Colonic mucosa (tissue), 4 donors: ENCODE measurements around the gene ADAMTS16. TPM values are rescaled to one million over a fixed set of nuclear protein-coding genes. Genes with fewer than 3 reads are reported as not detected.

Experiments used
- DNase-seq: peaks from one replicate; pipeline ENCODE4 v3.0.0-alpha.2; 2020
- H3K27ac ChIP-seq: fragments of 200-600 bp; one replicate; pipeline ENCODE4 v1.8.0; 2021
- H3K27me3 ChIP-seq: fragments of 200-600 bp; one replicate; pipeline ENCODE4 v1.8.0; 2021
- H3K36me3 ChIP-seq: fragments of 200-600 bp; one replicate; pipeline ENCODE4 v1.8.0; 2021
- H3K4me1 ChIP-seq: fragments of 200-600 bp; one replicate; pipeline ENCODE4 v1.8.0; 2021; ENCODE audit warnings: mild to moderate bottlenecking
- H3K4me3 ChIP-seq: fragments of 200-600 bp; one replicate; pipeline ENCODE4 v1.8.0; 2021
- H3K9ac ChIP-seq, 2 donors: one replicate each; pipeline ENCODE4 v1.7.0; 2013; ENCODE audit warnings: control low read depth in 2 of 2, low read depth in 2 of 2, low read length in 2 of 2
- H3K9me3 ChIP-seq: fragments of 200-600 bp; one replicate; pipeline ENCODE4 v1.8.0; 2021
- intact Hi-C: fragments of 100-400 bp; cut with DNase I; formaldehyde crosslinking; loops from one replicate; pipeline ENCODE4 v1.14.1; 2022
- total RNA-seq, 2 donors: library from RNA; stranded (reverse); fragmentation: NEBNext Ultra II Directional in 1 of 2; extraction: Animal tissue kit (Norgen Biotek cat#: 25700) in 1 of 2; gene quantifications; one replicate each; pipeline ENCODE4 v1.2.1, GENCODE V29; 2021
- TF ChIP-seq, protein P1 (sequence below): fragments of 200-600 bp; IDR thresholded peaks from one replicate; pipeline ENCODE4 v1.8.0; 2022; ENCODE audit warnings: antibody characterized with exemption, mild to moderate bottlenecking
- donor health status: healthy.
- donor health status: DM: no; HTN: no; CAD: no.
- donor health status: DM: no; HTN: no; CAD: no.

The ADAMTS16 gene
- total RNA-seq, 2 donors from 2014 or later: 0.16 TPM; not detected in 1

DNA sequence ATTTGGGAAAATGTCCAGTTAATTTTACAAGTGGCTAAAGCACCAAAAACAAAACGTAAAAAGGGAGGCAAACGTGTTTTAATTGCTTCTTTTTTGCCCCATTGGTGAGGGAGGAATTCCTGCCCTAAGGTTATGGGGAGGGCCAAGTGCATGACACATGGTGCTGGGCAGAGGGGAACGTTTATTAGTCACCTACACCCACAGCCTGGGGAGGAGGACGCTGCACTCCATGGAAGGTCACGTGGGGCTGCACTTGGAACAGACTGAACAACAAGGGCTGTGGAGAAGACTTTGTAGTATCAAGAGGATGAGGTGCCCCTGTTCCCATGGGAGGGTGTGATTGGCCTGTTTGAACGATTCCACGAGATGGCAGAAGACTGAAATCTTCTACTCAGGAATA lies 13.7 kb upstream of the ADAMTS16 start:
- H3K4me3 ChIP-seq: no peak overlapping the region
- no peaks in the 10 kb centered on the region for H3K4me1 ChIP-seq
- no peak overlapping the region for H3K9ac ChIP-seq
- H3K9me3 ChIP-seq: no peaks in the 10 kb centered on the region
- TF ChIP-seq, protein P1, sequence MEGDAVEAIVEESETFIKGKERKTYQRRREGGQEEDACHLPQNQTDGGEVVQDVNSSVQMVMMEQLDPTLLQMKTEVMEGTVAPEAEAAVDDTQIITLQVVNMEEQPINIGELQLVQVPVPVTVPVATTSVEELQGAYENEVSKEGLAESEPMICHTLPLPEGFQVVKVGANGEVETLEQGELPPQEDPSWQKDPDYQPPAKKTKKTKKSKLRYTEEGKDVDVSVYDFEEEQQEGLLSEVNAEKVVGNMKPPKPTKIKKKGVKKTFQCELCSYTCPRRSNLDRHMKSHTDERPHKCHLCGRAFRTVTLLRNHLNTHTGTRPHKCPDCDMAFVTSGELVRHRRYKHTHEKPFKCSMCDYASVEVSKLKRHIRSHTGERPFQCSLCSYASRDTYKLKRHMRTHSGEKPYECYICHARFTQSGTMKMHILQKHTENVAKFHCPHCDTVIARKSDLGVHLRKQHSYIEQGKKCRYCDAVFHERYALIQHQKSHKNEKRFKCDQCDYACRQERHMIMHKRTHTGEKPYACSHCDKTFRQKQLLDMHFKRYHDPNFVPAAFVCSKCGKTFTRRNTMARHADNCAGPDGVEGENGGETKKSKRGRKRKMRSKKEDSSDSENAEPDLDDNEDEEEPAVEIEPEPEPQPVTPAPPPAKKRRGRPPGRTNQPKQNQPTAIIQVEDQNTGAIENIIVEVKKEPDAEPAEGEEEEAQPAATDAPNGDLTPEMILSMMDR: no peak
- intact Hi-C loops: no loop called here
- DNase-seq: no peak
- no peaks in the 10 kb centered on the region for H3K27me3 ChIP-seq
- no peak overlapping the region for H3K27ac ChIP-seq
- no peaks in the 10 kb centered on the region for H3K36me3 ChIP-seq

DNA sequence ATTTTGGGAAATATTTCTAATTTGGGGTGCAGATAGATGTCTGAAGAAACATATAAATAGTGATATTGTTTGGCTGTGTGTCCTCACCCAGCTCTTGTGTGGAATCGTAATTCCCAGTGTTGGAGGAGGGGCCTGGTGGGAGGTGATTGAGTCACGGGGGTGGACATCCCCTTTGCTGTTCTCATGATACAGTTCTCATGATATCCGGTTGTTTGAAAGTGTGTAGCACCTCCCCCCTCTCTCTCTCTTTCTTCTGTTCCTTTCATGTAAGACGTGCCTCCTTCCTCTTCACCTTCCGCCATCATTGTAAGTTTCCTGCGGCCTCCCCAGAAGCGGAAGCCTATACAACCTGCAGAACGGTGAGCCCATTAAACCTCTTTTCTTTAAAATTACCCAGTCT lies 11.4 kb upstream of the ADAMTS16 start:
- Histone ChIP-seq H3K9ac (no peak overlapping the region), H3K27me3 (no peaks in the 10 kb centered on the region), H3K4me1 (no peaks in the 10 kb centered on the region), H3K27ac (no peak overlapping the region), H3K9me3 (no peaks in the 10 kb centered on the region), H3K4me3 (no peak overlapping the region), H3K36me3 (no peaks in the 10 kb centered on the region)
- intact Hi-C loops: no loop called here
- TF ChIP-seq, protein P1: no peak
- DNase-seq: no peak

DNA sequence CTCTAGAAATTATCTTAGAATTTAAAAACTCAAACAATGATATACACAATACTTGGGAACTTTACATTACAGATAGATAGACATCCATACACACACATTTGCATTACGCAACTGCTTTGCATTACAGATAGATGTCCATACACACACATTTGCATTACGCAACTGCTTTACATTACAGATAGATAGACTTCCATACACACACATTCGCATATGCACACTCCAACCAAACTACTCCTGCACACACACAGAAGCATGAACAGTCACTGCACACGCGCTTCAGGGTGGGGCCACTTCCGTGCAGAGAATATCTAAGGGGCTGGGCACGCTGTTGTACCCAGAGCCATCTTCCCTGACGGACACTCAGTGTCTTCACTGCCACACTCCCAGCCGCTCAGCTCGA lies 7.9 kb upstream of the ADAMTS16 start:
- Histone ChIP-seq H3K27me3 (no peaks in the 10 kb centered on the region), H3K27ac (no peak overlapping the region), H3K4me1 (no peaks in the 10 kb centered on the region), H3K4me3 (no peak overlapping the region), H3K9me3 (no peaks in the 10 kb centered on the region), H3K36me3 (no peaks in the 10 kb centered on the region), H3K9ac (no peak overlapping the region)
- DNase-seq: no peak
- intact Hi-C loops: no loop called here
- TF ChIP-seq, protein P1: no peak

DNA sequence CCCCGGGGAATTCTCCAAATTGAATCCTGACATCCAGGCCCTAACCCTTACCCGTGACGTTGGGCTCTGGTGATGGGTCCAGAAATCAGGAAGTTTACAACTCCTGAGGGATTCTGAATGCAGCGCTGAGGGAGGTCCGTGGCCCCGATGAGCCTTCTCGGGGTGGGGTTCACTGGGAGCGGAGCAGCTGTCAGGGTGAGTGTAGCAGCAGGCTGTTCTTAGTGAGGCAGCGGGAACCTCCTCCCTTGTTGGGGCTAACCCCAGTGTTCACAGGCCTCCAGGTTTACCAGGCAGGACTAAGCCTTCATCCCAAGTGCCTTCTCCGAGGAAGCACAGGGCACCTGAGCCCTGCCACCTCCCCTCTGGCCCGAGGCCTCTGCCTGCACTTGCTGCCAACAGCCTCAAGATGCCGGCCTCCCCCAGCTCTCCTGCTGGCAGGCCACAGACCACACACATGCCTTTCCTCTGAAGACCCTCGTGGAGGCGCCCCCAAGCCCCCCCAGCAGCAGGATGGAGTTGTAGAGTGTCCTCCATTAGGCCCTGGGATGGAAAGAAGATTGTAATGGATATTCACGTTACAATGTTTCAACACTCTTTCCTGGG lies 7.3 kb upstream of the ADAMTS16 start:
- TF ChIP-seq, protein P1: no peak
- no peak overlapping the region for H3K9ac ChIP-seq
- no peak overlapping the region for H3K27ac ChIP-seq
- intact Hi-C loops: no loop called here
- H3K9me3 ChIP-seq: no peaks in the 10 kb centered on the region
- DNase-seq: no peak
- no peak overlapping the region for H3K4me3 ChIP-seq
- H3K36me3 ChIP-seq: no peaks in the 10 kb centered on the region
- H3K27me3 ChIP-seq: no peaks in the 10 kb centered on the region
- H3K4me1 ChIP-seq: no peaks in the 10 kb centered on the region

DNA sequence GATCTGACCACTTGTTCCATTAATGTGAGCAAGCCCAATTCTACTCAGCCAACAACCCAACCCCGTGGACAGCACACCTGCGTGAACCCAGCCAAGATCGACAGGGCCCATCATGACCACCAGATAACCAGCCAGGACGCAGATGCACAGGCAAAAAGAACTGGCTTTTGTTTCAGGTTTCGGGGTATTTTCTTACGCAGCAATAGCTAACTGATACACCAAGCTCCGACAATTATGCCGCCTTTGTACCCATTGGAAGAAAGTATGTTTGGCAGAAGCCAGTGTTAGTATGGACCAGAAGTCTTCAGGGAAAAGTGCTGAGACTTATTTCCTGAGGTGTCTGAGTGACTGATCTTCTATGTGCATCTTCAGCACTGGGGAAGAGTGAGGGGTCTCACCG lies 6.0 kb upstream of the ADAMTS16 start:
- H3K9ac ChIP-seq: no peak overlapping the region
- H3K4me1 ChIP-seq: no peaks in the 10 kb centered on the region
- no peaks in the 10 kb centered on the region for H3K27me3 ChIP-seq
- TF ChIP-seq, protein P1: no peak
- no peaks in the 10 kb centered on the region for H3K36me3 ChIP-seq
- no peak for DNase-seq
- no peak overlapping the region for H3K27ac ChIP-seq
- no peaks in the 10 kb centered on the region for H3K9me3 ChIP-seq
- intact Hi-C loops: no loop called here
- H3K4me3 ChIP-seq: no peak overlapping the region
